ENCODE results near the gene NELFE.

NELFE gene

GRCh38 chr6:31971993-31972708 lies 13.4 kb upstream of the NELFE start, which contains the start of gene DXO:
DXO (minus strand) TSS chr6:31972138; CDS start chr6:31971675, 463 bp downstream.
- DNase-seq, result peak; percentile 98

GRCh38 chr6:31971279-31971992 lies 12.7 kb upstream of the NELFE start:
- no peak for DNase-seq

- DNase-seq, result no peak
Measured at GRCh38 chr6:31970604-31971271, 12.0 kb upstream of the NELFE start.

GRCh38 chr6:31969712-31970603 lies 11.2 kb upstream of the NELFE start:
- no peak for DNase-seq

GRCh38 chr6:31968791-31969711 lies 10.3 kb upstream of the NELFE start:
- no peak for DNase-seq

GRCh38 chr6:31968326-31968725 lies 9.6 kb upstream of the NELFE start:
- no peak for DNase-seq

GRCh38 chr6:31967926-31968320 lies 9.2 kb upstream of the NELFE start:
- DNase-seq, result no peak

GRCh38 chr6:31966997-31967925 lies 8.5 kb upstream of the NELFE start:
- no peak for DNase-seq

GRCh38 chr6:31966506-31966905 lies 7.7 kb upstream of the NELFE start:
- DNase-seq, result no peak

- no peak for DNase-seq
Measured at GRCh38 chr6:31965700-31966099, 6.9 kb upstream of the NELFE start.

- DNase-seq, result no peak
Measured at GRCh38 chr6:31963921-31964320, 5.2 kb upstream of the NELFE start.

- DNase-seq, result no peak
Measured at GRCh38 chr6:31961616-31962015, 2.8 kb upstream of the NELFE start.

GRCh38 chr6:31958412-31958740 lies 395 bp downstream of the NELFE start:
- DNase-seq, result no peak

GRCh38 chr6:31956796-31957195 lies 2.0 kb downstream of the NELFE start:
- DNase-seq, result no peak

- no peak for DNase-seq
Measured at GRCh38 chr6:31954511-31954910, 4.3 kb downstream of the NELFE start.

- DNase-seq, result no peak
Measured at GRCh38 chr6:31952890-31953289, 5.9 kb downstream of the NELFE start.

GRCh38 chr6:31952140-31952805 lies 6.5 kb downstream of the NELFE start:
- peak; percentile 79 for DNase-seq

- no peak for DNase-seq
Measured at GRCh38 chr6:31949926-31950548, 8.7 kb downstream of the NELFE start.

- DNase-seq, result no peak
Measured at GRCh38 chr6:31948753-31949413, 9.9 kb downstream of the NELFE start.
